CD14-positive monocyte (primary cell): ENCODE data around the gene GBX1. TPM values are rescaled to one million over a fixed set of nuclear protein-coding genes. Genes with fewer than 3 reads are reported as not detected.

Experiments
- DNase-seq, 3 donors: peaks; one replicate each; pipeline ENCODE4 v3.0.0-alpha.2; 2011 to 2022
- H2AFZ ChIP-seq: 2 replicates; pipeline ENCODE4 v1.6.0; 2012; ENCODE audit warnings: mild to moderate bottlenecking, low read depth, low read length, inconsistent platforms; ENCODE audit not compliant: insufficient read depth, poor library complexity, severe bottlenecking
- H3K27ac ChIP-seq, 2 donors: 1 replicate in 1 of 2; 2 replicates in 1 of 2; pipeline ENCODE4 v1.5.1; 2012 to 2013; ENCODE audit warnings: low read length in 2 of 2, control low read depth in 1 of 2, inconsistent platforms in 1 of 2, low read depth in 1 of 2, mild to moderate bottlenecking in 1 of 2
- H3K27me3 ChIP-seq, 2 donors: one replicate each; pipeline versions ENCODE4 v1.6.0 to v1.6.1; 2011 to 2013; ENCODE audit warnings: low read length in 2 of 2; ENCODE audit not compliant: control insufficient read depth in 2 of 2, insufficient read depth in 2 of 2
- H3K36me3 ChIP-seq, 2 donors: replicated peaks in 1 of 2; 1 replicate in 1 of 2; 2 replicates in 1 of 2; pipeline versions ENCODE4 v1.5.1 to v1.6.1; 2012 to 2013; ENCODE audit warnings: low read length in 2 of 2, control low read depth in 1 of 2, inconsistent platforms in 1 of 2, mild to moderate bottlenecking in 1 of 2; ENCODE audit not compliant: insufficient read depth in 2 of 2, control insufficient read depth in 1 of 2
- H3K4me1 ChIP-seq, 2 donors: 1 replicate in 1 of 2; 2 replicates in 1 of 2; pipeline versions ENCODE4 v1.5.1 to v1.6.1; 2012 to 2013; ENCODE audit warnings: low read length in 2 of 2, control low read depth in 1 of 2, inconsistent platforms in 1 of 2, mild to moderate bottlenecking in 1 of 2, moderate library complexity in 1 of 2; ENCODE audit not compliant: insufficient read depth in 2 of 2, control insufficient read depth in 1 of 2
- H3K4me2 ChIP-seq: replicated peaks from 2 replicates; pipeline ENCODE3; 2012; ENCODE audit warnings: low read length, moderate library complexity, mild to moderate bottlenecking; ENCODE audit not compliant: poor library complexity, severe bottlenecking; ENCODE audit errors: extremely low read depth
- H3K4me3 ChIP-seq, 3 experiments: fragments of 200-600 bp in 1 of 3; sonication (generic) in 1 of 3; replicated peaks in 1 of 3; 1 replicate in 2 of 3; 2 replicates in 1 of 3; pipeline ENCODE4 v1.5.1; 2011 to 2013; ENCODE audit warnings: low read length in 3 of 3, mild to moderate bottlenecking in 3 of 3, control low read depth in 2 of 3, low read depth in 2 of 3, inconsistent platforms in 1 of 3, moderate library complexity in 1 of 3
- H3K79me2 ChIP-seq: 2 replicates; pipeline ENCODE4 v1.6.0; 2012; ENCODE audit warnings: mild to moderate bottlenecking, control low read depth, inconsistent platforms, low read length, moderate library complexity; ENCODE audit not compliant: insufficient read depth
- H3K9ac ChIP-seq: 2 replicates; pipeline ENCODE4 v1.6.0; 2017; ENCODE audit warnings: low read length, mild to moderate bottlenecking; ENCODE audit not compliant: insufficient read depth, poor library complexity, severe bottlenecking
- H3K9me3 ChIP-seq, 2 donors: replicated peaks in 1 of 2; 1 replicate in 1 of 2; 2 replicates in 1 of 2; pipeline versions ENCODE4 v1.5.1 to v1.6.1; 2012 to 2013; ENCODE audit warnings: low read length in 2 of 2, control low read depth in 1 of 2; ENCODE audit not compliant: control insufficient read depth in 1 of 2, insufficient read depth in 1 of 2
- H4K20me1 ChIP-seq: 2 replicates; pipeline ENCODE4 v1.6.0; 2012; ENCODE audit warnings: mild to moderate bottlenecking, low read length, control low read depth, moderate library complexity; ENCODE audit not compliant: insufficient read depth
- H3K27ac Mint-ChIP-seq, 7 donors: one replicate each; pipeline ENCODE4 v1.8.0; 2020; ENCODE audit warnings: mild to moderate bottlenecking in 7 of 7, mixed read lengths in 7 of 7, moderate library complexity in 6 of 7, inconsistent platforms in 2 of 7
- H3K27me3 Mint-ChIP-seq, 3 donors: one replicate each; pipeline ENCODE4 v1.8.0; 2021 to 2022; ENCODE audit warnings: low read depth in 3 of 3, mild to moderate bottlenecking in 3 of 3, mixed read lengths in 3 of 3, moderate library complexity in 3 of 3, inconsistent platforms in 1 of 3
- H3K36me3 Mint-ChIP-seq, 2 donors: one replicate each; pipeline ENCODE4 v1.8.0; 2020; ENCODE audit warnings: mixed read lengths in 2 of 2, inconsistent platforms in 1 of 2, mild to moderate bottlenecking in 1 of 2
- H3K4me1 Mint-ChIP-seq: one replicate; pipeline ENCODE4 v1.8.0; 2020; ENCODE audit warnings: mild to moderate bottlenecking, mixed read lengths
- H3K4me3 Mint-ChIP-seq, 2 donors: one replicate each; pipeline ENCODE4 v1.8.0; 2020; ENCODE audit warnings: mild to moderate bottlenecking in 2 of 2, mixed read lengths in 2 of 2, moderate library complexity in 1 of 2
- H3K9me3 Mint-ChIP-seq, 7 donors: one replicate each; pipeline ENCODE4 v1.8.0; 2020 to 2022; ENCODE audit warnings: mixed read lengths in 7 of 7, mild to moderate bottlenecking in 6 of 7, moderate library complexity in 6 of 7, inconsistent platforms in 2 of 7
- CTCF ChIP-seq: fragments of 200-600 bp; IDR thresholded peaks from one replicate; pipeline ENCODE4 v1.8.0; 2022; ENCODE audit warnings: antibody characterized with exemption, mild to moderate bottlenecking
- WGBS: methylation state at CpG from one replicate; pipeline ENCODE4 v1.1.5; 2013; ENCODE audit warnings: missing lambda C conversion rate; ENCODE audit not compliant: insufficient coverage; 5-methylcytosine and 5-hydroxymethylcytosine counted together
- intact Hi-C, 2 donors: fragments of 100-400 bp; cut with micrococcal nuclease; formaldehyde crosslinking; loops; one replicate each; pipeline versions ENCODE4 v1.15.0 to v1.15.1; 2023
- polyA plus RNA-seq, 3 donors: library from polyadenylated mRNA; depleted of rRNA in 1 of 3; unstranded in 2 of 3; stranded (reverse) in 1 of 3; fragments of 300-500 nt in 2 of 3; fragments of >200 nt in 1 of 3; fragmentation: Illumina TruSeq in 2 of 3; gene quantifications; 1 replicate in 2 of 3; 2 replicates in 1 of 3; pipeline ENCODE4 v1.2.3, GENCODE V29; 2012 to 2021

GBX1 gene
- polyA plus RNA-seq, 3 donors, result not detected

- Histone ChIP-seq H3K27ac (no peak overlapping the region), H2AFZ (no peak overlapping the region), H3K4me2 (no peak overlapping the region), H4K20me1 (no peaks in the 10 kb centered on the region), H3K9ac (no peak overlapping the region), H3K36me3 (peaks cover 44 to 54% of the 10 kb centered on the region in 2 donors), H3K4me3 (no peak overlapping the region), H3K27me3 (no peaks in the 10 kb centered on the region), H3K9me3 (no peaks in the 10 kb centered on the region), H3K79me2 (no peaks in the 10 kb centered on the region), H3K4me1 (no peaks in the 10 kb centered on the region)
- no peaks in the 10 kb centered on the region for H3K4me1 Mint-ChIP-seq
- no peak for TF ChIP-seq CTCF
- peak overlapping the region in 1 of 7 donors; percentile 66 for H3K27ac Mint-ChIP-seq
- H3K36me3 Mint-ChIP-seq, result peaks cover 44 to 52% of the 10 kb centered on the region in 2 donors
- no peak for DNase-seq
- intact Hi-C loops, result no loop called here
- no peaks in the 10 kb centered on the region for H3K9me3 Mint-ChIP-seq
- WGBS, result 83% methylated on average over 25 of the region's 25 CpGs
- peaks cover 2 to 9% (median 3%) of the 10 kb centered on the region in 3 donors for H3K27me3 Mint-ChIP-seq
- H3K4me3 Mint-ChIP-seq, result no peak overlapping the region
Measured at GRCh38 chr7:151143261-151144015, 24.1 kb downstream of the GBX1 start.

GRCh38 chr7:151142686-151143040, 24.8 kb downstream of the GBX1 start:
- H3K27ac ChIP-seq, result no peak overlapping the region
- H3K36me3 ChIP-seq, result peaks cover 44 to 54% of the 10 kb centered on the region in 2 donors
- H3K4me1 ChIP-seq, result no peaks in the 10 kb centered on the region
- peaks cover 0 to 4% (median 0%) of the 10 kb centered on the region in 3 donors for H3K27me3 Mint-ChIP-seq
- TF ChIP-seq CTCF, result no peak
- H3K4me3 ChIP-seq, result no peak overlapping the region
- no peak overlapping the region for H3K4me3 Mint-ChIP-seq
- H4K20me1 ChIP-seq, result no peaks in the 10 kb centered on the region
- no peak overlapping the region for H2AFZ ChIP-seq
- no peaks in the 10 kb centered on the region for H3K27me3 ChIP-seq
- WGBS, result 88% methylated on average over 9 of the region's 10 CpGs
- no peaks in the 10 kb centered on the region for H3K4me1 Mint-ChIP-seq
- no peak overlapping the region for H3K4me2 ChIP-seq
- intact Hi-C loops, result no loop called here
- H3K9ac ChIP-seq, result no peak overlapping the region
- no peaks in the 10 kb centered on the region for H3K9me3 ChIP-seq
- H3K27ac Mint-ChIP-seq, result no peak overlapping the region
- no peaks in the 10 kb centered on the region for H3K79me2 ChIP-seq
- peaks cover 44 to 52% of the 10 kb centered on the region in 2 donors for H3K36me3 Mint-ChIP-seq
- no peak for DNase-seq
- no peaks in the 10 kb centered on the region for H3K9me3 Mint-ChIP-seq
